ENCODE measurements around the gene COG2. TPM values are rescaled to one million over a fixed set of nuclear protein-coding genes. Genes with fewer than 3 reads are reported as not detected.
"Not testable (repeated sequence)": the region's sequence is repeated elsewhere in the genome, so short reads cannot be mapped to it uniquely, and the experiment has no call there.

Gene COG2
- total RNA-seq, 4 donors from 2014 or later: 21.5 to 46.5 (median 27.4) TPM

- Histone ChIP-seq H3K4me3 (no peak overlapping the region), H3K9me3 (no peaks in the 10 kb centered on the region), H3K36me3 (no peaks in the 10 kb centered on the region), H3K27ac (no peak overlapping the region), H3K4me1 (no peaks in the 10 kb centered on the region), H3K27me3 (peaks cover 0 to 3% (median 0%) of the 10 kb centered on the region in 3 donors)
- DNase-seq (no peak), ATAC-seq (no peak)
- TF ChIP-seq CTCF (IDR thresholded peaks at IDR 0.05 in 4 of 5, conservative IDR thresholded peaks at IDR 0.05 in 1 of 5) (no peak), POLR2A (IDR thresholded peaks at IDR 0.05) (no peak)
- in situ Hi-C loops (cut with MboI; ENCODE audit: low sequenced_read_pairs in 4 of 4) (no loop called here), intact Hi-C loops (cut with DNase I; ENCODE audit: low total_unique reads) (no loop called here)
Observed at GRCh38 chr1:230596306-230596705, 46.0 kb upstream of the COG2 start.

GRCh38 chr1:230598745-230599144 lies 43.5 kb upstream of the COG2 start:
- H3K36me3 ChIP-seq: no peaks in the 10 kb centered on the region
- TF ChIP-seq CTCF (IDR thresholded peaks at IDR 0.05 in 4 of 5, conservative IDR thresholded peaks at IDR 0.05 in 1 of 5) (no peak), POLR2A (IDR thresholded peaks at IDR 0.05) (no peak)
- no peaks in the 10 kb centered on the region for H3K4me1 ChIP-seq
- ATAC-seq: no peak
- H3K27me3 ChIP-seq: no peaks in the 10 kb centered on the region
- no peak overlapping the region for H3K27ac ChIP-seq
- H3K4me3 ChIP-seq: no peak overlapping the region
- no peak for DNase-seq
- in situ Hi-C loops (cut with MboI; ENCODE audit: low sequenced_read_pairs in 4 of 4) (no loop called here), intact Hi-C loops (cut with DNase I; ENCODE audit: low total_unique reads) (no loop called here)
- H3K9me3 ChIP-seq: no peaks in the 10 kb centered on the region

GRCh38 chr1:230599926-230600656 lies 42.2 kb upstream of the COG2 start:
- TF ChIP-seq POLR2A (IDR thresholded peaks at IDR 0.05) (no peak), CTCF (IDR thresholded peaks at IDR 0.05 in 4 of 5, conservative IDR thresholded peaks at IDR 0.05 in 1 of 5) (no peak)
- intact Hi-C loops (cut with DNase I; ENCODE audit: low total_unique reads) (loop anchor here (5.0 kb wide), 1 partner anchor 1127 kb away; no protein-coding TSS in a partner anchor), in situ Hi-C loops (cut with MboI; ENCODE audit: low sequenced_read_pairs in 4 of 4) (no loop called here)
- Histone ChIP-seq H3K27me3 (no peaks in the 10 kb centered on the region), H3K36me3 (no peaks in the 10 kb centered on the region), H3K4me1 (no peaks in the 10 kb centered on the region), H3K4me3 (no peak overlapping the region), H3K27ac (no peak overlapping the region), H3K9me3 (no peaks in the 10 kb centered on the region)
- ATAC-seq (no peak), DNase-seq (no peak)

GRCh38 chr1:230600657-230601400 lies 41.5 kb upstream of the COG2 start:
- H3K4me1 ChIP-seq; H3K9me3 ChIP-seq; H3K27me3 ChIP-seq; ATAC-seq; DNase-seq; H3K36me3 ChIP-seq; H3K4me3 ChIP-seq; H3K27ac ChIP-seq; in situ Hi-C loops (cut with MboI; ENCODE audit: low sequenced_read_pairs in 4 of 4): not testable (repeated sequence)
- intact Hi-C loops (cut with DNase I; ENCODE audit: low total_unique reads): loop anchor here (5.0 kb wide), 1 partner anchor 1126 kb away; no protein-coding TSS in a partner anchor

GRCh38 chr1:230609208-230609607 lies 33.1 kb upstream of the COG2 start:
- DNase-seq: no peak
- intact Hi-C loops (cut with DNase I; ENCODE audit: low total_unique reads): no loop called here
- ATAC-seq: no peak
- Histone ChIP-seq H3K4me1 (no peaks in the 10 kb centered on the region), H3K27me3 (no peaks in the 10 kb centered on the region), H3K4me3 (no peak overlapping the region), H3K27ac (no peak overlapping the region), H3K9me3 (no peaks in the 10 kb centered on the region), H3K36me3 (no peaks in the 10 kb centered on the region)
- no peak for TF ChIP-seq CTCF (IDR thresholded peaks at IDR 0.05 in 4 of 5, conservative IDR thresholded peaks at IDR 0.05 in 1 of 5)
- TF ChIP-seq POLR2A (IDR thresholded peaks at IDR 0.05): no peak
- in situ Hi-C loops (cut with MboI; ENCODE audit: low sequenced_read_pairs in 4 of 4): no loop called here

All from gastrocnemius medialis (tissue), 4 donors.